H1 (cell line): Measurements from ENCODE around the gene CMIP. TPM values are rescaled to one million over a fixed set of nuclear protein-coding genes. Genes with fewer than 3 reads are reported as not detected.
A peak's percentile ranks its signal among the peaks of the same experiment; 100 is the strongest.

Experiments
- ATF3 ChIP-seq: IDR thresholded peaks from 2 replicates; pipeline ENCODE4 v1.6.1; 2011; ENCODE audit warnings: low read depth, mild to moderate bottlenecking, low read length; ENCODE audit not compliant: insufficient read depth
- BACH1 ChIP-seq: IDR thresholded peaks from 2 replicates; pipeline ENCODE4 v1.6.1; 2012; ENCODE audit warnings: low read length, improper control_type of control experiment
- BCL11A ChIP-seq, 2 experiments: IDR thresholded peaks; one replicate each; pipeline ENCODE4 v1.6.1; 2011; ENCODE audit warnings: low read depth in 2 of 2, low read length in 2 of 2, mild to moderate bottlenecking in 2 of 2
- CTCF ChIP-seq, 3 experiments: IDR thresholded peaks; 1 replicate in 2 of 3; 2 replicates in 1 of 3; pipeline versions ENCODE4 v1.5.1 to v1.6.1; 2011; ENCODE audit warnings: low read length in 3 of 3, mild to moderate bottlenecking in 3 of 3, inconsistent platforms in 2 of 3, low read depth in 1 of 3, moderate library complexity in 1 of 3; ENCODE audit not compliant: insufficient read depth in 1 of 3; ENCODE audit errors: control extremely low read depth in 1 of 3
- E2F6 ChIP-seq: IDR thresholded peaks from 2 replicates; pipeline ENCODE4 v1.6.1; 2012; ENCODE audit warnings: inconsistent platforms
- GTF2F1 ChIP-seq: IDR thresholded peaks from 2 replicates; pipeline ENCODE4 v1.6.1; 2012; ENCODE audit warnings: low read depth, low read length, improper control_type of control experiment, borderline replicate concordance
- HDAC2 ChIP-seq, 2 experiments: fragments of 300-600 bp in 1 of 2; sonication (generic) in 1 of 2; IDR thresholded peaks; 2 replicates each; pipeline ENCODE4 v1.6.1; 2011 to 2012; ENCODE audit warnings: low read depth in 2 of 2, low read length in 2 of 2, mild to moderate bottlenecking in 2 of 2, moderate library complexity in 2 of 2, borderline replicate concordance in 1 of 2, inconsistent platforms in 1 of 2
- HDAC6 ChIP-seq: IDR thresholded peaks from one replicate; pipeline ENCODE4 v1.7.1; 2012; ENCODE audit warnings: low read depth, mild to moderate bottlenecking, inconsistent platforms, low read length, moderate library complexity
- JUN ChIP-seq: IDR thresholded peaks from 2 replicates; pipeline ENCODE4 v1.6.1; 2011; ENCODE audit warnings: low read depth, mild to moderate bottlenecking, improper control_type of control experiment, low read length
- KDM5A ChIP-seq: fragments of 200-600 bp; IDR thresholded peaks from 2 replicates; pipeline ENCODE4 v1.7.1; 2012; ENCODE audit warnings: mild to moderate bottlenecking, low read length, inconsistent platforms, mixed read lengths
- MAFK ChIP-seq: IDR thresholded peaks from 2 replicates; pipeline ENCODE4 v1.6.1; 2012; ENCODE audit warnings: low read depth, mild to moderate bottlenecking, improper control_type of control experiment, low read length
- MAX ChIP-seq: IDR thresholded peaks from 2 replicates; pipeline ENCODE4 v1.6.1; 2012; ENCODE audit warnings: inconsistent platforms
- NANOG ChIP-seq: IDR thresholded peaks from 2 replicates; pipeline ENCODE4 v1.6.1; 2011; ENCODE audit warnings: low read length, low read depth, mild to moderate bottlenecking, inconsistent platforms; ENCODE audit not compliant: insufficient read depth, poor library complexity, severe bottlenecking
- POLR2A ChIP-seq, 2 experiments: IDR thresholded peaks; 1 replicate in 1 of 2; 2 replicates in 1 of 2; pipeline ENCODE4 v1.6.1; 2011; ENCODE audit warnings: low read depth in 2 of 2, low read length in 2 of 2, mild to moderate bottlenecking in 2 of 2; ENCODE audit errors: control extremely low read depth in 1 of 2
- RFX5 ChIP-seq: IDR thresholded peaks from 2 replicates; pipeline ENCODE4 v1.6.1; 2011; ENCODE audit warnings: low read depth, low read length, improper control_type of control experiment, borderline replicate concordance
- RNF2 ChIP-seq: fragments of 200-900, 300-1000 bp; sonication (generic); IDR thresholded peaks from 2 replicates; pipeline ENCODE4 v1.7.1; 2016; ENCODE audit warnings: borderline replicate concordance, low read depth, mild to moderate bottlenecking, antibody characterized with exemption, low read length; ENCODE audit not compliant: poor library complexity, severe bottlenecking; ENCODE audit errors: missing control alignments
- SIN3A ChIP-seq, 2 experiments: IDR thresholded peaks in 1 of 2; conservative IDR thresholded peaks in 1 of 2; 2 replicates each; pipeline ENCODE4 v1.6.1; 2011 to 2012; ENCODE audit warnings: low read length in 2 of 2, improper control_type of control experiment in 1 of 2, low read depth in 1 of 2, mild to moderate bottlenecking in 1 of 2
- SP4 ChIP-seq: IDR thresholded peaks from 2 replicates; pipeline ENCODE4 v1.6.1; 2012; ENCODE audit warnings: low read length, inconsistent platforms
- SRF ChIP-seq: IDR thresholded peaks from 2 replicates; pipeline ENCODE4 v1.6.1; 2011; ENCODE audit warnings: mild to moderate bottlenecking, low read depth, low read length, moderate library complexity
- TCF12 ChIP-seq: IDR thresholded peaks from 2 replicates; pipeline ENCODE4 v1.6.1; 2011; ENCODE audit warnings: low read depth, mild to moderate bottlenecking, low read length
- YY1 ChIP-seq: IDR thresholded peaks from 2 replicates; pipeline ENCODE4 v1.6.1; 2011; ENCODE audit warnings: low read depth, mild to moderate bottlenecking, low read length
- polyA plus RNA-seq, 7 experiments: library from polyadenylated mRNA; depleted of rRNA in 3 of 7; stranded (reverse) in 5 of 7; unstranded in 2 of 7; fragments of >200 nt in 5 of 7; fragments of 200-250 nt in 2 of 7; gene quantifications; 1 replicate in 5 of 7; 2 replicates in 1 of 7; 4 replicates in 1 of 7; pipeline versions ENCODE4 v1.2.1 to v1.2.3, GENCODE V29; 2011 to 2013; ENCODE audit warnings: missing spikeins in 2 of 7, mixed read lengths in 2 of 7
- total RNA-seq: library from RNA; stranded (reverse); fragmentation: NEBNext Ultra II Directional; extraction: Animal tissue kit (Norgen Biotek cat#: 25700); gene quantifications from 2 replicates; pipeline ENCODE4 v1.2.1, GENCODE V29; 2021

Gene CMIP
- total and polyA plus RNA-seq, 2 of the 8 experiments (the other 6 are each of a cell fraction or from before 2014, with no cell fraction given): 7.9 to 53.2 TPM

- TF ChIP-seq MAX (peak; percentile 15; the same call in 1 of the 2 replicates), GTF2F1 (no peak), CTCF (IDR thresholded peaks at IDR 0.05; ENCODE audit: control extremely low read depth in 1 of 3, insufficient read depth in 1 of 3, low read depth in 1 of 3, low read length in 3 of 3) (peak; percentile 50 to 58 (median 57)), BCL11A (IDR thresholded peaks at IDR 0.05; ENCODE audit: low read depth in 2 of 2, low read length in 2 of 2) (no peak), SIN3A (conservative IDR thresholded peaks at IDR 0.05 in 1 of 2, IDR thresholded peaks at IDR 0.05 in 1 of 2; ENCODE audit: low read depth in 1 of 2, low read length in 2 of 2) (no peak), HDAC6 (no peak), KDM5A (no peak), HDAC2 (IDR thresholded peaks at IDR 0.05; ENCODE audit: borderline replicate concordance in 1 of 2, low read depth in 2 of 2, low read length in 2 of 2) (0 out of 4 replicates have a peak, but pooled peaks of 1 of the 2 experiments have one; percentile 6), E2F6 (no peak), RNF2 (no peak), TCF12 (peak; percentile 80), SP4 (no peak), BACH1 (no peak), JUN (no peak), YY1 (no peak), SRF (no peak), NANOG (no peak), POLR2A (IDR thresholded peaks at IDR 0.05; ENCODE audit: control extremely low read depth in 1 of 2, low read depth in 2 of 2, low read length in 2 of 2) (no peak), MAFK (no peak), RFX5 (no peak), ATF3 (no peak)
These were observed 188.6 kb downstream of the CMIP start (continued) for GRCh38 chr16:81633147-81633619.
